ENCODE results near the gene MRGPRD. TPM values are rescaled to one million over a fixed set of nuclear protein-coding genes. Genes with fewer than 3 reads are reported as not detected.
A peak's percentile ranks its signal among the peaks of the same experiment; 100 is the strongest.
"Not testable (repeated sequence)": the region's sequence is repeated elsewhere in the genome, so short reads cannot be mapped to it uniquely, and the experiment has no call there.

Gene MRGPRD
- total RNA-seq, 1 experiment from 2014 or later: not detected

- peak; percentile 91 for DNase-seq (ENCODE audit: low read depth)
- in situ Hi-C loops (cut with HindIII; ENCODE audit: low pct_unique_long_range_greater_than_20kb, low sequenced_read_pairs): no loop called here
Measured at GRCh38 chr11:69008737-69009440, 28.1 kb upstream of the MRGPRD start.

GRCh38 chr11:69007975-69008381 lies 27.2 kb upstream of the MRGPRD start:
- in situ Hi-C loops (cut with HindIII; ENCODE audit: low pct_unique_long_range_greater_than_20kb, low sequenced_read_pairs): no loop called here

GRCh38 chr11:69006816-69007215 lies 26.0 kb upstream of the MRGPRD start:
- in situ Hi-C loops (cut with HindIII; ENCODE audit: low pct_unique_long_range_greater_than_20kb, low sequenced_read_pairs): no loop called here

More at GRCh38 chr11:69007975-69008381, 27.2 kb upstream of the MRGPRD start:
- peak; percentile 31 for DNase-seq (ENCODE audit: low read depth)

GRCh38 chr11:69005631-69006368 lies 25.0 kb upstream of the MRGPRD start:
- DNase-seq (ENCODE audit: low read depth): no peak
- in situ Hi-C loops (cut with HindIII; ENCODE audit: low pct_unique_long_range_greater_than_20kb, low sequenced_read_pairs): no loop called here

More at GRCh38 chr11:69006816-69007215, 26.0 kb upstream of the MRGPRD start:
- DNase-seq (ENCODE audit: low read depth): no peak

- no peak for DNase-seq (ENCODE audit: low read depth)
- in situ Hi-C loops (cut with HindIII; ENCODE audit: low pct_unique_long_range_greater_than_20kb, low sequenced_read_pairs): no loop called here
Measured at GRCh38 chr11:69005183-69005630, 24.4 kb upstream of the MRGPRD start.

DNA sequence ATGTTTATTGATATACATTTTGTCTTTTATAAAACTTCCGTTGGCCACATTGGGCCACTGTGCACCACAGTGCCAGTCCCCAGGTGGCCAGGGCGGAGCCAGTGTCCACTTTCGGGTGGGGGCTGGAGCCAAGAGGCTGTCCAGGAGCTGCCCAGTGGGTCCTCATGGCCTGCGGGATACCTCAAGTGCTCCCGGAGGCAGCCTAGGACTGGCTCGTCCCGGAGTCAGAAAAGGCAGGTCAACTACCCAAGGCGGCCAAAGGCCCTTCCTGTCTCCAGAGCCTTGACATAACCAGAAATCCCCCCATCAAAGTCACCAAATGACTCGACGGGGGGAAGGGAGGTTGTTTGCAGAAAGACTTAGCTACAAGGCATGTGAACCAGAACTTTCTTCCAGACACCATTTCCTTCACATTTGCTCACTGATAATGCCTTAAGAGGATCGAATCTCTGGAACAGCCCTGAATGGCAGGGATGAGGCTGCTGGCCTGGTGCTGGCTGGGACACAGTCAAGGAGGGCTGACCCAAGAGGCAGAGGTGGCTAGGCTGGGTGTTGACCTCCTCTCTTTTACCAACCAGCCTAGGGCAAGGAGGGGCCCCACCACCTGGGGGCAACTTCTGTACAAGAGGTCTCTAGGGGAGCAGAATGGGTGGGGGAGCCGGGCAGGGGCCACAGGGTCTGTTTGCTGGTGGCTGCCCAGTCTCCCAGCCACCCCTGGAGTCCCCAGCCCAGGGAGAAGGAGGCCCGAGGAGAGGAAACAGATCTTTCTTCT lies 23.8 kb upstream of the MRGPRD start:
- in situ Hi-C loops (cut with HindIII; ENCODE audit: low pct_unique_long_range_greater_than_20kb, low sequenced_read_pairs): no loop called here
- DNase-seq (ENCODE audit: low read depth): no peak

GRCh38 chr11:69003866-69004367 lies 23.1 kb upstream of the MRGPRD start:
- DNase-seq (ENCODE audit: low read depth): no peak

GRCh38 chr11:69003301-69003865 lies 22.6 kb upstream of the MRGPRD start:
- DNase-seq (ENCODE audit: low read depth): no peak
- in situ Hi-C loops (cut with HindIII; ENCODE audit: low pct_unique_long_range_greater_than_20kb, low sequenced_read_pairs): no loop called here

More at GRCh38 chr11:69003866-69004367, 23.1 kb upstream of the MRGPRD start:
- in situ Hi-C loops (cut with HindIII; ENCODE audit: low pct_unique_long_range_greater_than_20kb, low sequenced_read_pairs): no loop called here

GRCh38 chr11:69002570-69003231 lies 21.9 kb upstream of the MRGPRD start:
- in situ Hi-C loops (cut with HindIII; ENCODE audit: low pct_unique_long_range_greater_than_20kb, low sequenced_read_pairs): no loop called here

GRCh38 chr11:69002110-69002569 lies 21.4 kb upstream of the MRGPRD start:
- DNase-seq (ENCODE audit: low read depth): no peak
- in situ Hi-C loops (cut with HindIII; ENCODE audit: low pct_unique_long_range_greater_than_20kb, low sequenced_read_pairs): no loop called here

More at GRCh38 chr11:69002570-69003231, 21.9 kb upstream of the MRGPRD start:
- no peak for DNase-seq (ENCODE audit: low read depth)

DNA sequence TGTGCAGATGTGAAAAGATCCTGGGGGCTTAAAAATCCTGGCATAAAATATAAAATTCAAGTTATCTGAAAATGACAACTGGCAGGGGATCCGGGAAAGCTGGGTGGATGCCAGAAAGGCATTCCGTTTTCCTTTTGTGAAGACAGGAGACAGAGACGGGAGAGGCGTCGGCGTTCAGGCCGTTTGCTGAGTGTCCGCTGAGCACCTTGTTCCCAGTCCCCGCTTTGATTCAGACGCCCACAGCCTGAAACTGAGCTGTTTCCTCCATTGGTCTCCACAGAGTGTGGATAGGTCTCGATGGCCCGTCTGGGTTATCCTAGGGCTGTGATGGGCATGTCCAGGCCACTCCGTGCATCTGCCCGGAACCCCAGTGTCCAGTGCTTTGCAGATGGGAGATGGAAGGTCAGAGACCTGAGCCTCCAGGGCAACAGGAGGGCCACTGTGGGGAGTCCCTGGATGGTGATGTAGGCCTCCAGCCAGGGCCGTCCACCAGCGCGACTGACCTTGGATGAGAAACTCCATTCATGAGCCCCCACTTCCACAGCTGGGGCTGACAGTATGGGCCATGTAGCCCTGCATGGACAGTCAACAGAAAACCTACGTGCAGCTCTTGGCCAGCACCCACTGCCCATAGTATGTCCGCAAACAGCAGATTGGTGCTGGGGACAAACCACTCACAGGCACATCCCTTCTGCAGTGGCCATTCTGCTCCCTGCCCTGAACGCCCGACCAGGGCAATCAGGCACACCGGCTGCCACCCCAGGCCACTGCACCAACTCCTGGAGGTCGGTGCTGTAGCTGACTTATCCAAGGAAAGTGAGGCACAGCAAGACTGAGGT lies 20.7 kb upstream of the MRGPRD start:
- DNase-seq (ENCODE audit: low read depth): no peak
- in situ Hi-C loops (cut with HindIII; ENCODE audit: low pct_unique_long_range_greater_than_20kb, low sequenced_read_pairs): no loop called here

- in situ Hi-C loops (cut with HindIII; ENCODE audit: low pct_unique_long_range_greater_than_20kb, low sequenced_read_pairs): no loop called here
- peak; percentile 62 for DNase-seq (ENCODE audit: low read depth)
Measured at GRCh38 chr11:69000831-69001242, 20.1 kb upstream of the MRGPRD start.

DNA sequence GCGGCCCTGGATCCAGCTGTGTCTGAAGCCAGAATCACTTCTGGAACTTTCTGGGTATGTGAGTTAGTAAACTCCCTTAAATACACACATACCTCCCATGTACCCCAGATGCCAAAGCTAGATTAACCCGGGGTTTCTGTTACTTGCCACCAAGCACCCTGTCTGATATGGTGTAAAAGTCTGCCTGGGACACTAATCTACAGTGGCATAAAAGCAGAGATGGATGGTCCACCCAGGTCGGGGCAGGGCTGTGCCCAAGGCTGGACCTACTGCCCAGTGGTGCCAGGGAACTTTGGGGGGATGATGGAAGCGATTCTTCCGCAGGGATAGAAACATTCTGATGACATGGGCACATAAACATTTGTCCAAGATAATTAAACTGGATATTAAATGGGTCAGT lies 19.6 kb upstream of the MRGPRD start:
- in situ Hi-C loops (cut with HindIII; ENCODE audit: low pct_unique_long_range_greater_than_20kb, low sequenced_read_pairs): no loop called here
- DNase-seq (ENCODE audit: low read depth): no peak

DNA sequence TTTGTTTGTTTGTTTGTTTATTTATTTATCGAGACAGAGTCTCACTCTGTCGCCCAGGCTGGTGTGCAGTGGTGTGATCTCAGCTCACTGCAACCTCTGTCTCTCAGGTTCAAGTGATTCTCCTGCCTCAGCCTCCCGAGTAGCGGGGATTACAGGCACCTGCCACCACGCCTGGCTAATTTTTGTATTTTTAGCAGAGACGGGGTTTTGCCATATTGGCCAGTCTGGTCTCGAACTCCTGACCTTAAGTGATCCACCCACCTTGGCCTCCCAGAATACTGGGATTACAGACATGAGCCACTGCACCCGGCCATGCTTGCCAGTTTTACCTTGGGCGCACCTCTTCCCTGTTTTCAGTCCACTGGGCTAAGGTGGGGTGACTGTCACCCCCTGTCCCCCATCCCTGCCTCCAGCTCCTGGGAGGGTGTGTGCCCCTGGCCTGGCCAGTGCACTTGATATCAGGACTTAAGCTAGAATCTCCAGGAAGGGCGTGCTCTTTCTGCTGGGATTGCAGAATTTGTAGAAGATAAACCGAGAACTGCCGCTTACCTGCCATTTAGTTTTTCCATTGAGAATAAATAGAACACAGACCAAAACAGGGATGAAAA lies 19.1 kb upstream of the MRGPRD start:
- DNase-seq (ENCODE audit: low read depth); in situ Hi-C loops (cut with HindIII; ENCODE audit: low pct_unique_long_range_greater_than_20kb, low sequenced_read_pairs): not testable (repeated sequence)

DNA sequence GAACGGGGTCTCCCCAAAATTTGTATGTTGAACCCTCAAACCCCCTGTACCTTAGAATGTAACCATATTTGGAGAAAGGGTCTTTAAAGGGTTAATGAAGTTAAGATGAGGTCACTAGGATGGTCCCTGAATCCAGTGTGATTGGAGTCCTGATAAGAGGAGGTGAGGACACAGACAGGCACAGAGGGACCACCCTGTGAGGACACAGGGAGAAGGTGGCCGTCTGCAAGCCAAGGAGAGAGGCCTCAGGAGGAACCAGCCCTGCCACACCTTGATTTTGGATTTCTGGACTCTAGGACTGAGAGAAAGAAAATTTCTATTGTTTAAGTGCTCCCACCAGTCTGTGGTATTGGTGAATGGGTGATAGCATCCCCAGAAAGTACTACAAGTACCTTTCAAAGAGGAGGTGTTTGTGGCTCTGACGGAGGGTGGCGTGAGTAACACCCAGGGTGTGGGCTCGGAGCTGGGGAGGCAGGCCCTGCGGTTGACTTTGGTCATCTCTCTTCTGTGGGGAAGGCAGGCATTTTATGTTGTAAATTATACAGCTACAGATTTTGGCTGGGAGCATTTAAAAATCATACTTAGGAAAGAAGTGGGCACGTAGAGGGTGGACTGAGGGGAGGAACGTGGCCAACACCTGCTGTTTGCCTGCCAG lies 18.4 kb upstream of the MRGPRD start:
- in situ Hi-C loops (cut with HindIII; ENCODE audit: low pct_unique_long_range_greater_than_20kb, low sequenced_read_pairs): no loop called here
- DNase-seq (ENCODE audit: low read depth): no peak

- in situ Hi-C loops (cut with HindIII; ENCODE audit: low pct_unique_long_range_greater_than_20kb, low sequenced_read_pairs): no loop called here
- no peak for DNase-seq (ENCODE audit: low read depth)
Measured at GRCh38 chr11:68998390-68998911, 17.7 kb upstream of the MRGPRD start.

All from Caki2 (cell line).